HG02981 (cell line): Measurements from ENCODE around the gene BCL2L13.
A peak's percentile ranks its signal among the peaks of the same experiment; 100 is the strongest.

ENCODE experiments used
- ATAC-seq: cut with Tn5 transposase; IDR thresholded peaks from one replicate; pipeline ENCODE4 v1.9.1; 2021; ENCODE audit warnings: mild to moderate bottlenecking, moderate library complexity; ENCODE audit not compliant: unreplicated experiment

Gene BCL2L13

GRCh38 chr22:17726006-17726927 is 87.7 kb downstream of the BCL2L13 start:
- ATAC-seq = no peak

GRCh38 chr22:17726928-17727897 is 88.7 kb downstream of the BCL2L13 start:
- no peak for ATAC-seq

- no peak for ATAC-seq
These were observed 90.2 kb downstream of the BCL2L13 start for GRCh38 chr22:17728786-17729185.

- ATAC-seq = no peak
These were observed 91.0 kb downstream of the BCL2L13 start for GRCh38 chr22:17729561-17729960.

GRCh38 chr22:17732251-17732854 is 93.8 kb downstream of the BCL2L13 start:
- no peak for ATAC-seq

- ATAC-seq = no peak
These were observed 94.9 kb downstream of the BCL2L13 start for GRCh38 chr22:17733466-17733865.

GRCh38 chr22:17734187-17734586 is 95.6 kb downstream of the BCL2L13 start:
- ATAC-seq = no peak

GRCh38 chr22:17738386-17739128 is 100.0 kb downstream of the BCL2L13 start:
- no peak for ATAC-seq

GRCh38 chr22:17739196-17739975 is 100.8 kb downstream of the BCL2L13 start:
- no peak for ATAC-seq

GRCh38 chr22:17741866-17742526 is 103.4 kb downstream of the BCL2L13 start:
- ATAC-seq = no peak

- peak; percentile 54 for ATAC-seq
These were observed 104.0 kb downstream of the BCL2L13 start for GRCh38 chr22:17742527-17742902.

- ATAC-seq = no peak
These were observed 105.3 kb downstream of the BCL2L13 start for GRCh38 chr22:17743661-17744411.

- no peak for ATAC-seq
These were observed 105.9 kb downstream of the BCL2L13 start for GRCh38 chr22:17744430-17744829.

- ATAC-seq = no peak
These were observed 108.4 kb downstream of the BCL2L13 start for GRCh38 chr22:17746916-17747315.

GRCh38 chr22:17748555-17749353 is 110.2 kb downstream of the BCL2L13 start:
- no peak for ATAC-seq

GRCh38 chr22:17749605-17750395 is 111.2 kb downstream of the BCL2L13 start:
- no peak for ATAC-seq

- no peak for ATAC-seq
These were observed 113.0 kb downstream of the BCL2L13 start for GRCh38 chr22:17751596-17751995.
